ENCODE results near the gene KLK12. TPM values are rescaled to one million over a fixed set of nuclear protein-coding genes. Genes with fewer than 3 reads are reported as not detected.

The KLK12 gene
- total RNA-seq, 1 donor from 2014 or later, result not detected

DNA sequence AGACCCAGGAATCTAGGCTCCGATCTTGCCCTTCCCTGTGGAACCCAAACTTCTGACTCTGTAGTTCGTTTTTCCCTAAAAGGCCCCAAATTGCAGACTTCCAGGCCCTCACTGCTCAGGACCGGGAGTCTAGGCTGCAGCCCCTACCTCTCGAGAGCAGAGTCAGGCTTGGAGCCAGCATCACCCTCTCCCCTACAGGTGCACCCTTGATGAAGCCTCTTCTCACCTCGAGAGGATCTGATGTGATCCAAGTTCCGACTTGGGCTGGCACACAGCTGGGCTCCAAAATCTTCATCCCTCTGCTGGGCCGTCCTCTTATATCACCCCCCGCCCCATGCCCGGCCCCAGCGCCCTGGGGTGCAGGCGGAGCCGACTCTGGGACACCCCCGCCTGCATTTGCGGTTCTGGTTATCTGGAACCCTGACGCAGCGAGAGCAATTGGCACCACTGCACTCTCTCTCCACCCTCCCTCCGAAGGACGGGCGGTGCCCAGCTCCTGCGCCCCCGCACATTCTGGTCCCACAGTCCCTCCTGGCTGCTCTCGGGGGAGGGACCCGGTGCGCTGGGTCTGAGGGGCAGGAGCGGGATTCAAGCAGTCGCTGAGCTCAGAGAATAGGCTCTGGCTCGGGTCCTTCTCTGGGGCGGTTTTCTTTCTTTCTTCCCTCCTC is 51.0 kb downstream of the KLK12 start, which contains the start of gene KLK7:
Gene KLK7 (minus strand): TSS at position 293 of the 668 bp plus-strand sequence. CDS start 1,518 bp downstream, outside the sequence.
- no peak for DNase-seq (ENCODE audit: low read depth in 2 of 2)

DNA sequence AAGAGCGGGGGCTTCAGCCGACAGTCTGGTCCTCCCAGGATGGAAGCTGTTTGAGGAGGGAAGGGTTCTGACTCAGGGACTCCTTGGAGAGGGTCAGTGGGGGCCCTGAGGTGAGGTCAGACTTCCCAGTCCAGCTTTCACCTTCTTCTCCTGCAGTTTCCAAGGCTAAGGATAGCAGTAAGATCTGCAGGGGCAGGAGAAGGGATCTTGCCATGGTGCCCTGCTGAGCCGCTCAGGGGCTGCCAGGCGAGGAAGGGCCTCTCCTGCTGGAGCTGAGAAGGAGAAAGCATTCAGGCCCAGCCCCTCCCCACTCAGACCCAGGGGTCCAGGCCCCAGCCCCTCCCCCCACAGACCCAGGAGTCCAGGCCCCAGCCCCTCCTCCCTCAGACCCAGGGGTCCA is 52.6 kb downstream of the KLK12 start:
- no peak for DNase-seq (ENCODE audit: low read depth in 2 of 2)

DNA sequence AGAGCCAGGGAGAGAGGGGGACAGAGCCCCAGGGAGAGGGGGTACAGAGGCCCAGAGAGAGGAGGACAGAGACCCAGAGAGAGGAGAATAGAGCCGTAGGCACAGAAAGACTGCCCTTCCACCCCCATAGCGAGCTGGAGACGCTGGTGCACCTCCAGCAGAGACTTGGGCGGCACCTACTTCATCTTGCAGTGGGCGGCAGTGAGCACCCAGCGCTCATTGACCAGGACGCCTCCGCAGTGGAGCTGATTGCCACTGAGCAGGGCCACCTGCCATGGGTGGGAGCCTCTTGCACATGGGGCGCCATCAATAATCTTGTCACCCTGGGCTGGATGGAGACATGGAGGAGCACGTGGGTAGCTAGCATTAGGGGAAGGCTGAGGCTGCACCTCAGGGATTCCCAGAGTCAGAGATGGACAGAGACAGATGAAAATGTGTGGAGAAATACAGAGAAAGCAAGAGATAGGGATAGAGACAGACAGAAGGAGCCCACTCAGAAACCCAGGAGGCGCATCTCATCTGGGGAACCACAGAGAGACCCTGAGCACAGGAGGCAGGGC is 53.1 kb downstream of the KLK12 start:
- DNase-seq (ENCODE audit: low read depth in 2 of 2), result no peak

DNA sequence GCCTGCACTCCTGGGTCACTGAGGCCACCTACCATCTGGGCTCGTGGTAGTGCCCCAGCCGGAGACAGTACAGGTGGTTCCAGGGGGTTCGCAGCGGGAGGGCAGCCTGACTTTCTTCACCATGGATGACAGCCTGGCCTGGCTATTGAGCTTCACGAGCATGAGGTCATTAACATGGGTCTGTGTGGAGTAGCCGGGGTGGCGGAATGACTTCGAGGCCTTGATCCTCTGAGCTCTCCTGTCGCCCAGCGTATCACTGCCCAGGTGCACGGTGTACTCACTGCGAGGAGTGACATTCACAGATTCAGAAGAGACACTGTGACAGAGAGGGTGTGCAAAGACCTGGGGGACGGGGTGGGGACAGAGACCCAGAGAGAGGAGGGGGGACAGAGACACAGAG is 54.6 kb downstream of the KLK12 start:
- DNase-seq (ENCODE audit: low read depth in 2 of 2), result no peak

DNA sequence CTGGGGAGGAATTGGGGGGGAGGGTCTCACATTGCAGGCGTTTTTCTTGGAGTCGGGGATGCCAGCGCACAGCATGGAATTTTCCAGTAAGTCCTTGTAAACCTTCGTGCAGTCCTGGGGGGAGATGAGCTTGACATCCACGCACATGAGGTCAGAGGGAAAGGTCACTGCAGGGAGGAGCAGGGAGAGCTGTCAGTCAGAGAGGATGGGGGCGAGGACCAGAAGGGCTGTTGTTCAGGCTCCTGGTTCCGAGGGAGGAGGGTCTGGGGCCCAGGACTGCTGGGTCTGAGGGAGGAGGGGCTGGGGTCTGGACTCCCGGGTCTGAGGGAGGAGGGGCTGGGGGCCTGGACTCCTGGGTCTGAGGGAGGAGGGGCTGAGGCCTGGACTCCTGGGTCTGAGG is 55.0 kb downstream of the KLK12 start:
- DNase-seq (ENCODE audit: low read depth in 2 of 2), result no peak

Other genes starting within 250 kb of the KLK12 start
- not detected in 2 replicates for gene ACP4, start 244.6 kb downstream of the KLK12 start, total RNA-seq
- gene KLK1, start 211.2 kb downstream of the KLK12 start, total RNA-seq, result not detected in 2 replicates
- not detected in 2 replicates for gene KLK15, start 201.4 kb downstream of the KLK12 start, total RNA-seq
- gene KLK3, start 180.1 kb downstream of the KLK12 start, total RNA-seq, result not detected in 2 replicates
- not detected in 2 replicates for gene KLK2, start 161.6 kb downstream of the KLK12 start, total RNA-seq
- not detected in 2 replicates for gene KLK4, start 123.6 kb downstream of the KLK12 start, total RNA-seq
- gene KLK5, start 82.0 kb downstream of the KLK12 start, total RNA-seq, result not detected in 2 replicates
- not detected in 2 replicates for gene KLK6, start 65.4 kb downstream of the KLK12 start, total RNA-seq
- gene KLK7, start 51.1 kb downstream of the KLK12 start, total RNA-seq, result not detected in 2 replicates
- gene KLK8, start 33.4 kb downstream of the KLK12 start, total RNA-seq, result not detected in 2 replicates
- gene KLK10, start 15.3 kb downstream of the KLK12 start, total RNA-seq, result under 0.01 TPM in 1 of 2 replicates, not detected in the other
- not detected in 2 replicates for gene KLK11, start 8.4 kb downstream of the KLK12 start, total RNA-seq
- not detected in 2 replicates for gene KLK13, start 30.1 kb upstream of the KLK12 start, total RNA-seq
- not detected in 2 replicates for gene KLK14, start 47.9 kb upstream of the KLK12 start, total RNA-seq
- 4.1 and 7.3 TPM in 2 replicates for gene CTU1, start 73.4 kb upstream of the KLK12 start, total RNA-seq
- 0.20 and 0.22 TPM in 2 replicates for gene SIGLEC9, start 89.9 kb upstream of the KLK12 start, total RNA-seq
- not detected in 2 replicates for gene SIGLEC7, start 107.3 kb upstream of the KLK12 start, total RNA-seq
- not detected in 2 replicates for gene CD33, start 190.1 kb upstream of the KLK12 start, total RNA-seq
- not detected in 2 replicates for gene SIGLECL1, start 216.1 kb upstream of the KLK12 start, total RNA-seq